Osteoblast (primary cell): ENCODE results near the gene LY86. TPM values are rescaled to one million over a fixed set of nuclear protein-coding genes. Genes with fewer than 3 reads are reported as not detected.

Experiments used
- DNase-seq: peaks from one replicate; pipeline ENCODE4 v3.0.0; 2011; ENCODE audit warnings: low spot score, mixed read lengths; ENCODE audit not compliant: insufficient read length; ENCODE audit errors: missing footprints
- H2AFZ ChIP-seq: 2 replicates; pipeline ENCODE4 v1.6.0; 2011; ENCODE audit warnings: mild to moderate bottlenecking, low read length
- H3K27ac ChIP-seq: 2 replicates; pipeline ENCODE4 v1.5.1; 2011; ENCODE audit warnings: mild to moderate bottlenecking, low read depth, low read length, moderate library complexity
- H3K27me3 ChIP-seq: 2 replicates; pipeline ENCODE4 v1.6.0; 2012; ENCODE audit warnings: mild to moderate bottlenecking, control low read depth, inconsistent platforms, low read length, moderate library complexity; ENCODE audit not compliant: insufficient read depth
- H3K36me3 ChIP-seq: 2 replicates; pipeline ENCODE4 v1.5.1; 2011; ENCODE audit warnings: mild to moderate bottlenecking, low read length, control low read depth, moderate library complexity; ENCODE audit not compliant: insufficient read depth
- H3K4me1 ChIP-seq: 2 replicates; pipeline ENCODE4 v1.5.1; 2011; ENCODE audit warnings: mild to moderate bottlenecking, low read length, control low read depth, moderate library complexity; ENCODE audit not compliant: insufficient read depth
- H3K4me2 ChIP-seq: 2 replicates; pipeline ENCODE4 v1.6.0; 2011; ENCODE audit warnings: mild to moderate bottlenecking, low read length; ENCODE audit not compliant: insufficient read depth
- H3K4me3 ChIP-seq: fragments of 200-600 bp; sonication (generic); 3 replicates; pipeline ENCODE4 v1.5.1; 2012; ENCODE audit warnings: mild to moderate bottlenecking, low read length, inconsistent platforms; ENCODE audit not compliant: insufficient read depth
- H3K79me2 ChIP-seq: 2 replicates; pipeline ENCODE4 v1.6.0; 2012; ENCODE audit warnings: mild to moderate bottlenecking, low read length, control low read depth, inconsistent platforms; ENCODE audit not compliant: insufficient read depth
- H3K9me3 ChIP-seq: 2 replicates; pipeline ENCODE4 v1.5.1; 2011; ENCODE audit warnings: low read depth, low read length, control low read depth
- H4K20me1 ChIP-seq: 2 replicates; pipeline ENCODE4 v1.6.0; 2012; ENCODE audit warnings: mild to moderate bottlenecking, low read length, control low read depth; ENCODE audit not compliant: insufficient read depth
- CTCF ChIP-seq: IDR thresholded peaks from 2 replicates; pipeline ENCODE4 v1.5.1; 2011; ENCODE audit warnings: mild to moderate bottlenecking, low read depth, low read length, moderate library complexity; ENCODE audit errors: extremely low read depth
- total RNA-seq: library from RNA; depleted of rRNA; stranded (reverse); fragments of >200 nt; gene quantifications from 2 replicates; pipeline ENCODE4 v1.2.3, GENCODE V29; 2012

LY86 gene
- total RNA-seq, 1 donor = not detected

- H3K4me2 ChIP-seq = no peak overlapping the region
- no peaks in the 10 kb centered on the region for H3K27me3 ChIP-seq
- H3K4me3 ChIP-seq = no peak overlapping the region
- H3K36me3 ChIP-seq = no peaks in the 10 kb centered on the region
- H3K27ac ChIP-seq = no peak overlapping the region
- H2AFZ ChIP-seq = no peak overlapping the region
- H3K9me3 ChIP-seq = no peaks in the 10 kb centered on the region
- TF ChIP-seq CTCF = no peak
- no peaks in the 10 kb centered on the region for H4K20me1 ChIP-seq
- H3K79me2 ChIP-seq = no peaks in the 10 kb centered on the region
- DNase-seq = no peak
- H3K4me1 ChIP-seq = no peaks in the 10 kb centered on the region
Observed at GRCh38 chr6:6587696-6588063, 840 bp upstream of the LY86 start.

GRCh38 chr6:6588924-6589709, 597 bp downstream of the LY86 start:
- no peak for TF ChIP-seq CTCF
- Histone ChIP-seq H3K4me2 (no peak overlapping the region), H3K4me1 (no peaks in the 10 kb centered on the region), H3K27ac (no peak overlapping the region), H3K79me2 (no peaks in the 10 kb centered on the region), H4K20me1 (no peaks in the 10 kb centered on the region), H3K36me3 (no peaks in the 10 kb centered on the region), H3K27me3 (no peaks in the 10 kb centered on the region), H3K4me3 (no peak overlapping the region), H2AFZ (no peak overlapping the region), H3K9me3 (no peaks in the 10 kb centered on the region)
- DNase-seq = no peak

- Histone ChIP-seq H3K79me2 (no peaks in the 10 kb centered on the region), H4K20me1 (no peaks in the 10 kb centered on the region), H3K9me3 (no peaks in the 10 kb centered on the region), H3K4me2 (no peak overlapping the region), H3K27me3 (no peaks in the 10 kb centered on the region), H3K36me3 (no peaks in the 10 kb centered on the region), H3K4me1 (no peaks in the 10 kb centered on the region), H2AFZ (no peak overlapping the region), H3K27ac (no peak overlapping the region), H3K4me3 (no peak overlapping the region)
- no peak for DNase-seq
- TF ChIP-seq CTCF = no peak
Observed at GRCh38 chr6:6590530-6590929, 2.0 kb downstream of the LY86 start.

- no peaks in the 10 kb centered on the region for H3K79me2 ChIP-seq
- H3K4me2 ChIP-seq = no peak overlapping the region
- no peak overlapping the region for H2AFZ ChIP-seq
- TF ChIP-seq CTCF = no peak
- no peaks in the 10 kb centered on the region for H3K4me1 ChIP-seq
- H3K27ac ChIP-seq = no peak overlapping the region
- no peak overlapping the region for H3K4me3 ChIP-seq
- H4K20me1 ChIP-seq = no peaks in the 10 kb centered on the region
- no peak for DNase-seq
- H3K9me3 ChIP-seq = no peaks in the 10 kb centered on the region
- H3K27me3 ChIP-seq = no peaks in the 10 kb centered on the region
- H3K36me3 ChIP-seq = no peaks in the 10 kb centered on the region
Observed at GRCh38 chr6:6591778-6592465, 3.4 kb downstream of the LY86 start.
